ENCODE results near the gene IGLL5.

The IGLL5 gene

DNA sequence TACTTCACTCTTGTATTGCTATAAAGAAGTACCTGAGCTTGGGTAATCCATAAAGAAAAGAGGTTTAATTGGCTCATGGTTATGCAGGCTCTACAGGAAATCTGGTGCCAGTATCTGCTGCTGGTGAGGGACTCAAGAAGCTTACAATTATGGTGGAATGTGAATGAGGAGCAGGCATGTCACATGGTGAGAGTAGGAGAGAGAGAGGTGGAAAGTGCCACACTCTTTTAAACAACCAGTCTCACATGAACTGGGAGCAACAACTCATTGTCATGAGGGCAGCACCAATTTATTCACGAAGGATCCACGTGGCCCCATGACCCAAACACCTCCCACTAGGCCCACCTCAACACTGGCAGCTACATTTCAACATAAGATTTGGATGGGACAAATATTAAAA is 24.6 kb upstream of the IGLL5 start:
- no peak for DNase-seq (ENCODE audit: low read depth)

DNA sequence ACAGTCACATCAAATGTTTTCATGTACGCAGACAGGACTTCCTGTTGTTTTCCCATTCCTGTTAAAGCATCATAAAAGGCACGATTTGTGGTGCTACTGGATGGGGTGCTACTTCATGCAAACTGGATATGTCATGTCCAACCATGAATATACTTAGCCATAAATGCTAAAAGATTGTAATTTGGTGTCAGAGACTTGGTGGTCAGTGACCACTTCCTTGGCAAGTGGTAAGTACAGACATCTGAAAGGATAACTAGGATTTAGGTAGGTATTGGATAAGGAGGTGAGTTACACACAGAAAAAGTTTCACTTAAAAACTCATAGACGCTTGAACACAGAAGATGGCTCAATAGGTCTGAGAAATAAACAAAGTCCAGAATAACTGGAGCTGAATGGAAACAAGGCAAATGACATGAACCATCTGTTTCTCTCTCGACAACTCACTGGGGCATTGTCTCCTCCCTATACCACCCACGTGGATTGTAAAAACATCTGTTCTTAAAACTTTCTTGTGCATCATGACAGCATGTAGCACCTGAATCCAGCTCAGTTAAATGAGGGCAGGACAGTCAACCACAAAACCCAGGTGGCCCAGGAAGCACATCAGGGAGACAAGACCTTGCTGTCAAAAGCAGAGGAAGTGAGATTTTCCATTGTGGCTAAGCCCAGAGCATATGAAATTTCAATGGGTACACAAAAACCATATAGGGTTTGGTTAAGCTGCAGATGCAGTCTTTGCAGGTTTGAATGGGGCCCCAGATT is 22.1 kb upstream of the IGLL5 start:
- DNase-seq (ENCODE audit: low read depth): no peak

DNA sequence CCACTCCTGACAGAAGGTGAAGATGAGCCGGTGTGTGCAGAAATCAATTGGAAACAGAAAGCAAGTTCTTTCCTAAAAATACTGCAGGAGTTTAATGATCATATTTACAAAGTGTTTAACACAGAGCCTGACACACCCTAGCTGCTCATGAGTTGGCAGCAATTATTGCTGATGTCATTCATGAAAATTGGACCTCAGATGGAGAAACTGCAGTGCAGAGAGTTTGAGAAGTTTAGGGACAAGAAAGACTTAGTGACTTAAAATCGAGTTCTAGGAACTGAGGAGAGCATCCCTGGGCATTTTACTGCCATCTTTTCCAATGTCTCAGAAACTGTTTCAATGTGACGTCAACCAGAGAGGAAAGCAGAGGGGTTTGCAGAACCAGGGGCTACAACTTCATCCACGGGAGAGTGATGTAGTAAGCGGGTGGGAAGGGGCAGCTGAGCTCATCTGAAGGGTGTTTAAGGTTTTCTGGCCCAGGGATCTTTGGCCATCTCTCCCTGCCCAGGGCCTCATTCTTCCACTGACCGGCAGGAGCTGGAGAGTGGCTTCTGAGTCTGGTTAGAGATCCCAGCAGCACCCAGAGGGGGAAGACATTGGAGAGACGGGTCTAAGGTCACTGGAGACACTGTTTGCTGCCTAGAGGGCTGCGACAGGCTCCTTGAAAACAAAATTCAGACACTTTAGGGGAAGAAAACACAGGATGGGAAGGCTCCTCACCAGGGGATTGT is 21.1 kb upstream of the IGLL5 start:
- no peak for DNase-seq (ENCODE audit: low read depth)

DNA sequence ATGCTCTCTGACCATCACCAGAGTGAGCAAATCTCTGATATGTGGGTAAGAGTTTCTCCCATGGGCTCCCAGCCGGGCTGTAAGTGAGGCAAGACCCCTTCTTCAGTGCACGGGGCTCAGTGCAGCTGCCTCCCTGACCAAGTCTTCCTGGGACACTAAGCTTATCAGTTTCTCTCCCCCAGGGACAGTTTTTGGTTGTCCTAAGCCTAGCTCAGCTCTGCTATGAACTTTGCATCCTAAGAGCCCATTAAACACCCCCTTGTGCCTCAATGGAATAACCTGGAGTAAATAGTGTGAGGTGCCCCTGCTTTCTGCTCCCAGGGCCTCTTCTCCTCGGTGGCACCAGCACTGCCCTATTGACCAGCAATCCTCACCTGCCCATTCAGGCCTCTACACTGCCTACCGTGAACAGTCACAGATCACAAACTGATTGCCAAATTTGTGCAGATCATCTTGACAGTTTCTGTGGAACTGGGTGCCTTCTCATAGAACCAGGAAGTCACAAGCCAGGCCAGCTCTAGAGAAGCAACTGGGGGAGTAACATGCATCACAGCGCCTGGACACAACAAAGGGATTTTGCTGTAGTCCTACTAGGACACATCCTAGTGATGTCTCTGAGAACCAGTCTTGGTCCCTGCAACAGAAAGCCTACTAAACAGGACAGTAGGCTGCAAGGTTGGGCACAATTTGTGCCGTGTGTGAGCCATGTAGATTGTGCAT is 19.5 kb upstream of the IGLL5 start:
- DNase-seq (ENCODE audit: low read depth): no peak

GRCh38 chr22:22870577-22871404 is 16.8 kb upstream of the IGLL5 start:
- no peak for DNase-seq (ENCODE audit: low read depth)

- DNase-seq (ENCODE audit: low read depth): no peak
Observed at GRCh38 chr22:22871536-22872278, 15.9 kb upstream of the IGLL5 start.

- no peak for DNase-seq (ENCODE audit: low read depth)
Observed at GRCh38 chr22:22872722-22873708, 14.6 kb upstream of the IGLL5 start.

DNA sequence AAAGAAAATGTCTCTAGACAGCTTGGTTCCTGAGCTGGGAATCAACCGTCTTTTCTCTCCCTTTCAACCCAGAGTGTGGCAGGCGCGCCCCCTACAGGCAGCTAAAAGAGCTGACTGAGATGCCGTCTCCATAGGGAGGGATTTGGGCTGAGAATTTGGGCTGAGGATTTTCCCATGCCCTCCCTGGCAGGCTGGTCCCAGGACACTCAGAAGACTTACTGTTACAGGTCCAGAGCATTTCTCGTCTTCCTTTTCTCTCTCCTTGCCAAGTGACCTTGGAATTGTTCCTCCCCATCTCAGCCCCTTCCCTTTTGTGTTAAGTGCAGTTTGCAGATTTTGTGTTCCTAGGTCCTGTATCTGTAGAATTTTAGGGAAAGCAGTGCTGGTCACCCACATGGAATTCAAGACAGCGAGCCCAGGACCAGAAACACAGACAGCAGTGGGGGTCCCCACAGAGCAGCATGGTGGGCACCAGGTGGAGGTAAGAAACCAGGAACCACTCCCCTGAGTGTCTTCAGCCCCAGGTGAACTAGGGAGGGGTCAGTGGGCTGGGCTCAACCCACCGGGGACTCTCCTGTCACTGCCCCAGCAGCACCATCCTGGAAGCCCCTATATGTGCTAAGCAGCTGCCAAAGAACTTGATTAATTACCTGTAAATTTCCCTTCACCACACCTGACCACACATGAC is 9.9 kb upstream of the IGLL5 start:
- DNase-seq (ENCODE audit: low read depth): peak; percentile 58

GRCh38 chr22:22878211-22878570 is 9.4 kb upstream of the IGLL5 start:
- no peak for DNase-seq (ENCODE audit: low read depth)

DNA sequence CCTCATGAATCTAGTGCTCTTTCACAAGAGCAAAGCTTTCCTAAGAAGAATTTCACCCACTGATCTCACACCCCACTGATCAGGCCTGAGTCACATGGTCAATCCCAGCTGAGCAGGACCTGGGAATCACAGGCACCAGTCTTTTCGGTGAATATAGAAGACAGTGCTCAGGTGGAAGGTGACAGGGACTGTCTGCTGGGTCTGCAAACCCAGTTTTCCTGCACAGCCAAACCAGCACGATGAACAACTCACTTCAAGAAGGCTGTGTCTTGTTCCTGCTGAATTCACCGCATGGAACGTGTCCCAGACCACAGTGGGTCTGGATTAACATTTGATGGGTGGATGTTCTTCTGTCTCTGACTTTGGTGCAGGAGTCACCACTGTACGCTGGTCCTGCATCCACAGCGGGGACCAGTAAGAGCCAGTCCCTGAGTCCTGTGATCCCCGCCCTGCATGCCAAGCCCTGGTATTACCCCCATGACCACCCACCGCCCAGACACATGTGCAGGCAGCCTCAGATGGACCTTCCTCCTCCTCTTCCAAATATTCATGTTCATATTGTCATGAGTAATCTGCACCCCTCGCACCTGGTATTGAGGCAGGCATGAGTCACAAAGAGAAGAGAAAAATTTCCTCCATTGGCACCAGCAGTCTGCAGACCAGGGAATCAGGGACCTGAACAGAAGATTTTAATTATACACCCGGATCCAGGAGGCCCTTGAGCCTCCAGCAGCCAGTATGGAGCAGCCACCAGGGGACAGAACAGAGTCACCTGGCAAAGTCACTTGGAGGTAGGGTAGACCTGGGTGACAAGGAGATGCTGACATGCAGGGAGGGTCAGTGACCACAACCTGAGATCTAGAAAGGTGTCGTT is 8.6 kb upstream of the IGLL5 start:
- DNase-seq (ENCODE audit: low read depth): no peak

- no peak for DNase-seq (ENCODE audit: low read depth)
Observed at GRCh38 chr22:22879675-22880155, 7.9 kb upstream of the IGLL5 start.

GRCh38 chr22:22880645-22881044 is 7.0 kb upstream of the IGLL5 start:
- DNase-seq (ENCODE audit: low read depth): no peak

- DNase-seq (ENCODE audit: low read depth): no peak
Observed at GRCh38 chr22:22881116-22882000, 6.3 kb upstream of the IGLL5 start.

- DNase-seq (ENCODE audit: low read depth): no peak
Observed at GRCh38 chr22:22882033-22882717, 5.4 kb upstream of the IGLL5 start.

GRCh38 chr22:22883090-22883727 is 4.4 kb upstream of the IGLL5 start:
- DNase-seq (ENCODE audit: low read depth): no peak
